ENCODE measurements around the gene ZBTB16. TPM values are rescaled to one million over a fixed set of nuclear protein-coding genes. Genes with fewer than 3 reads are reported as not detected.

ZBTB16 gene
- total and polyA plus RNA-seq, 2 donors (not counting 3 experiments of a cell fraction or from before 2014, with no cell fraction given) = 9.8 to 20.3 TPM

DNA sequence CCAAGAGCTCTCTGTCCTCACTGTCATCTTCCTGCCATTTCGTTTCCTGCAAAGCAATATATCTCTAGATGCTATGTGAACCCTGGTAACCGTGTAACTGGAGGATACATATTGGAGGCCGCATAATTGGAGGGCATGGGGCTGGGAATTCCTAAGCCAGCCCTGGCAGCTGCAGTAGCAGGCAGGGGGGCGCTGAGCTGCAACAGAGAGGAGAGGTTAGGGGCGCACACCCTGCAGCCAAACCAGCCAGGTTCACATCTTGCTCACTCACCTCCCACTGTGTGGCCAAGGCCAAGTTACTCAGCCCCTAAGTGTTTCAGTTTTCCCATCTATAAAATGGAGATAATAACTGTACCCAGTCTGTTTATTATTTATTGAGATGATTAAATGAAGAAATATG is 39.9 kb upstream of the ZBTB16 start:
- Histone ChIP-seq H3K4me3 (replicated peaks in 1 of 3; ENCODE audit: insufficient read depth in 1 of 3, low read depth in 1 of 3, low read length in 3 of 3) (no peak overlapping the region), H3K9ac (replicated peaks; ENCODE audit: extremely low read depth, insufficient read depth, low read length) (no peak overlapping the region), H3K4me2 (ENCODE audit: insufficient read depth, low read length) (no peak overlapping the region), H3K9me1 (replicated peaks; ENCODE audit: control insufficient read depth, extremely low read depth, insufficient read depth, low read length) (no peaks in the 10 kb centered on the region), H3K9me3 (replicated peaks; ENCODE audit: control insufficient read depth, insufficient read depth, low read length) (no peaks in the 10 kb centered on the region), H3K4me1 (ENCODE audit: control insufficient read depth, extremely low read depth, insufficient read depth, low read length) (no peaks in the 10 kb centered on the region), H2AFZ (ENCODE audit: low read depth, low read length) (no peak overlapping the region), H3K27ac (ENCODE audit: insufficient read depth, low read depth, low read length) (no peak overlapping the region), H3K79me2 (ENCODE audit: control insufficient read depth, insufficient read depth, low read length) (no peaks in the 10 kb centered on the region), H3K27me3 (ENCODE audit: control insufficient read depth in 2 of 2, insufficient read depth in 2 of 2, low read length in 2 of 2) (no peaks in the 10 kb centered on the region), H4K20me1 (replicated peaks; ENCODE audit: control insufficient read depth, extremely low read depth, insufficient read depth, low read length) (no peaks in the 10 kb centered on the region), H3K36me3 (ENCODE audit: control insufficient read depth in 2 of 2, extremely low read depth in 1 of 2, insufficient read depth in 2 of 2, low read length in 2 of 2) (no peaks in the 10 kb centered on the region)
- FAIRE-seq = no peak
- POLR2A ChIA-PET = no interaction called here
- intact Hi-C loops (cut with micrococcal nuclease) = no loop called here
- no peak for TF ChIP-seq JUN (IDR thresholded peaks at IDR 0.05; ENCODE audit: borderline replicate concordance, insufficient read depth, insufficient read length, low read depth)
- no peak for TF ChIP-seq POLR2A (IDR thresholded peaks at IDR 0.05; ENCODE audit: low read depth, low read length)
- no peak for TF ChIP-seq GATA2 (IDR thresholded peaks at IDR 0.05; ENCODE audit: insufficient read depth, insufficient read length, low read depth, low read length)
- DNase-seq (ENCODE audit: low read depth, low spot score) = no peak
- BruUV-seq (replicated peaks) = no TSS peak
- CTCF ChIA-PET = interaction anchor here (1.1 to 3.3 kb wide), 2 partner anchors 243 to 252 kb away, joined by 3 to 25 read pairs; no protein-coding TSS in a partner anchor
- dilution Hi-C loops (cut with MboI; ENCODE audit: extremely low pct_ligation_motif_present, low sequenced_read_pairs) = no loop called here

DNA sequence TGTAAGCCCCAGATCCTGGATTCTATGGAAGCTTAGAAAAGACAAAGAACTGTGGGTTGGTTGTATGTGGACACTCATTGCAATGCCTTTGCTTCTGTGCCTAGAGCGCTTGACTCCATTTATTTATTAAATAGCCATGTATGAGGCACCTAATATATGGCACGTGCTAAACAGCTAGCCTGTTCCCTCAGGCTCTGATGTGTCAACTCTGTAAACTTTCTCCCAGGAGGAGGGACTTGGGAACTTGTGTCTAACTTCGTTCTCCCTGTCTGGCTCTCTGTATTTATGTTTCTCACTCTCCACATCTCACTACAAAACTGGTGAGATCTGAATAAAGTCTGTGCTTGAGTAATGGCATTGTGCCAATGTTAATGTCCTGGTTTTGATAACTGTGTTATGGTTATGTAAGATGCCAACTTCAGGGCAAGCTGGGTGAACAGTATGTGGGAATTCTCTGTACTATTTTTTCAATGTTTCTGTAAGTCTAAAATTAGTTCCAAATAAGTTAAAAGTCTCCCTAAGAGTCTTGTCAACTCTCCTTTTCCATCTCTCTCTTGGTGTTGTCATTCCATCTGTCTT is 34.1 kb upstream of the ZBTB16 start:
- peaks cover 17 to 22% of the 10 kb centered on the region in 2 experiments for H3K27me3 ChIP-seq (ENCODE audit: control insufficient read depth in 2 of 2, insufficient read depth in 2 of 2, low read length in 2 of 2)
- H3K9me3 ChIP-seq (replicated peaks; ENCODE audit: control insufficient read depth, insufficient read depth, low read length) = no peaks in the 10 kb centered on the region
- no peaks in the 10 kb centered on the region for H3K9me1 ChIP-seq (replicated peaks; ENCODE audit: control insufficient read depth, extremely low read depth, insufficient read depth, low read length)
- FAIRE-seq (no peak), DNase-seq (ENCODE audit: low read depth, low spot score) (no peak)
- no peak overlapping the region for H3K4me2 ChIP-seq (ENCODE audit: insufficient read depth, low read length)
- POLR2A ChIA-PET = no interaction called here
- H3K4me3 ChIP-seq (replicated peaks in 1 of 3; ENCODE audit: insufficient read depth in 1 of 3, low read depth in 1 of 3, low read length in 3 of 3) = no peak overlapping the region
- CTCF ChIA-PET = interaction anchor here (0.7 to 9.2 kb wide), 5 partner anchors 9 to 235 kb away, joined by 3 to 244 read pairs (median 6); no protein-coding TSS in a partner anchor
- dilution Hi-C loops (cut with MboI; ENCODE audit: extremely low pct_ligation_motif_present, low sequenced_read_pairs) (loop anchor here (25.0 kb wide), 1 partner anchor 237 kb away; no protein-coding TSS in a partner anchor), intact Hi-C loops (cut with micrococcal nuclease) (no loop called here)
- no peaks in the 10 kb centered on the region for H3K4me1 ChIP-seq (ENCODE audit: control insufficient read depth, extremely low read depth, insufficient read depth, low read length)
- BruUV-seq (replicated peaks) = no TSS peak
- no peaks in the 10 kb centered on the region for H3K79me2 ChIP-seq (ENCODE audit: control insufficient read depth, insufficient read depth, low read length)
- TF ChIP-seq JUN (IDR thresholded peaks at IDR 0.05; ENCODE audit: borderline replicate concordance, insufficient read depth, insufficient read length, low read depth) = no peak
- TF ChIP-seq, protein P1, sequence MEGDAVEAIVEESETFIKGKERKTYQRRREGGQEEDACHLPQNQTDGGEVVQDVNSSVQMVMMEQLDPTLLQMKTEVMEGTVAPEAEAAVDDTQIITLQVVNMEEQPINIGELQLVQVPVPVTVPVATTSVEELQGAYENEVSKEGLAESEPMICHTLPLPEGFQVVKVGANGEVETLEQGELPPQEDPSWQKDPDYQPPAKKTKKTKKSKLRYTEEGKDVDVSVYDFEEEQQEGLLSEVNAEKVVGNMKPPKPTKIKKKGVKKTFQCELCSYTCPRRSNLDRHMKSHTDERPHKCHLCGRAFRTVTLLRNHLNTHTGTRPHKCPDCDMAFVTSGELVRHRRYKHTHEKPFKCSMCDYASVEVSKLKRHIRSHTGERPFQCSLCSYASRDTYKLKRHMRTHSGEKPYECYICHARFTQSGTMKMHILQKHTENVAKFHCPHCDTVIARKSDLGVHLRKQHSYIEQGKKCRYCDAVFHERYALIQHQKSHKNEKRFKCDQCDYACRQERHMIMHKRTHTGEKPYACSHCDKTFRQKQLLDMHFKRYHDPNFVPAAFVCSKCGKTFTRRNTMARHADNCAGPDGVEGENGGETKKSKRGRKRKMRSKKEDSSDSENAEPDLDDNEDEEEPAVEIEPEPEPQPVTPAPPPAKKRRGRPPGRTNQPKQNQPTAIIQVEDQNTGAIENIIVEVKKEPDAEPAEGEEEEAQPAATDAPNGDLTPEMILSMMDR (IDR thresholded peaks at IDR 0.05; ENCODE audit: extremely low read depth in 1 of 2, insufficient read depth in 1 of 2, low read depth in 1 of 2, low read length in 2 of 2) = no peak
- TF ChIP-seq POLR2AphosphoS5 (IDR thresholded peaks at IDR 0.05; ENCODE audit: insufficient read depth, low read depth, low read length) = no peak
- no peak for TF ChIP-seq GATA2 (IDR thresholded peaks at IDR 0.05; ENCODE audit: insufficient read depth, insufficient read length, low read depth, low read length)
- TF ChIP-seq, protein P2, sequence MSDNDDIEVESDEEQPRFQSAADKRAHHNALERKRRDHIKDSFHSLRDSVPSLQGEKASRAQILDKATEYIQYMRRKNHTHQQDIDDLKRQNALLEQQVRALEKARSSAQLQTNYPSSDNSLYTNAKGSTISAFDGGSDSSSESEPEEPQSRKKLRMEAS (IDR thresholded peaks at IDR 0.05; ENCODE audit: insufficient read depth, insufficient read length) = no peak
- TF ChIP-seq POLR2A (IDR thresholded peaks at IDR 0.05; ENCODE audit: low read depth, low read length) = no peak
- no peak for TF ChIP-seq MYC (IDR thresholded peaks at IDR 0.05; ENCODE audit: low read depth, low read length)
- TF ChIP-seq EZH2 (IDR thresholded peaks at IDR 0.05; ENCODE audit: borderline replicate concordance, low read depth, low read length, severe bottlenecking) = no peak
- H4K20me1 ChIP-seq (replicated peaks; ENCODE audit: control insufficient read depth, extremely low read depth, insufficient read depth, low read length) = no peaks in the 10 kb centered on the region
- H3K27ac ChIP-seq (ENCODE audit: insufficient read depth, low read depth, low read length) = no peak overlapping the region
- H3K9ac ChIP-seq (replicated peaks; ENCODE audit: extremely low read depth, insufficient read depth, low read length) = no peak overlapping the region
- no peak overlapping the region for H2AFZ ChIP-seq (ENCODE audit: low read depth, low read length)
- H3K36me3 ChIP-seq (ENCODE audit: control insufficient read depth in 2 of 2, extremely low read depth in 1 of 2, insufficient read depth in 2 of 2, low read length in 2 of 2) = no peaks in the 10 kb centered on the region

Data from endothelial cell of umbilical vein (primary cell).